HG03139 (cell line): ENCODE data around the gene KRT12.
"Not testable (repeated sequence)": the region's sequence is repeated elsewhere in the genome, so short reads cannot be mapped to it uniquely, and the experiment has no call there.

Source experiments
- ATAC-seq: cut with Tn5 transposase; IDR thresholded peaks from one replicate; pipeline ENCODE4 v1.9.1; 2021; ENCODE audit not compliant: unreplicated experiment

The KRT12 gene

DNA sequence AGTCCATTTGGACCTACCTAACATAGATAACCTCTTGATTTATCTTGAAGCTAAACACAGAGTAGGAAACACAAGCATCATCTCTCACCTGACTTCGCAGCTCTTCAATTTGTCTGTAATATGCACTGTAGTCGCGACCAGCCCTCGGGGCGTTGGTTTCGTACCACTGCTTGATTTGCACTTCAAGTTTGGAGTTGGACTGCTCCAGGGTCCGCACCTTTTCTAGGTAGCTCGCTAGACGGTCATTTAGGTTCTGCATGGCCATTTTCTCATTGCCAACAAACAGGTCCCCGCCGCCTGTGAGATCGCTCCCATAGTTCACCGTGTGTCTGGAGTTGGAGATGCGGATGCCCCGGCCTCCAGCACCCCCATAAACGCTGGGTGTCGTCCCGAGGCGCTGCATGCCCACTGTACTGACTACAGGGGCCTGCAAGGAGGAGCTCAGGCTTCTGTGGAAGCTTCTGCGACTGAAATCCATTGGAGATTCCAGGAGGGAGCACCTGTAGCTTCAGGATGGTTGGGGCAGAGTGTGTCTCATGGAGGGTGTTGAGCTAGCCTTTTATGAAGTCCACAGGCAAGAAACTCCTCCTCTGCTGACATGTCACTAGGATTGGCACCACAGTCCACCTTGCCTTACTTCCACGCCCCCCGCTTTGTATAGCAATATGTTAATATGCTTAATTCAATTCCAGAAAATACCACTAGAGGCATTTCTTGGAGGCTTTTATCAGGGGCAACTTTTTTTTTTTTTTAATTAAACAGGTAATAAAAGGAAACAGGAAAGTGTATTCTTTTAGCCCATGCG lies 17.9 kb upstream of the KRT12 start, which contains the start of gene KRT20:
Gene KRT20, minus strand, starts transcription at position 535 of the 805 bp plus-strand sequence. Its CDS starts 57 bp downstream, at position 478.
- ATAC-seq, result no peak

- ATAC-seq, result no peak
Observed at GRCh38 chr17:40883626-40884334, 16.8 kb upstream of the KRT12 start.

GRCh38 chr17:40883031-40883430 lies 16.0 kb upstream of the KRT12 start:
- no peak for ATAC-seq

GRCh38 chr17:40879026-40879425 lies 12.0 kb upstream of the KRT12 start:
- ATAC-seq, result no peak

DNA sequence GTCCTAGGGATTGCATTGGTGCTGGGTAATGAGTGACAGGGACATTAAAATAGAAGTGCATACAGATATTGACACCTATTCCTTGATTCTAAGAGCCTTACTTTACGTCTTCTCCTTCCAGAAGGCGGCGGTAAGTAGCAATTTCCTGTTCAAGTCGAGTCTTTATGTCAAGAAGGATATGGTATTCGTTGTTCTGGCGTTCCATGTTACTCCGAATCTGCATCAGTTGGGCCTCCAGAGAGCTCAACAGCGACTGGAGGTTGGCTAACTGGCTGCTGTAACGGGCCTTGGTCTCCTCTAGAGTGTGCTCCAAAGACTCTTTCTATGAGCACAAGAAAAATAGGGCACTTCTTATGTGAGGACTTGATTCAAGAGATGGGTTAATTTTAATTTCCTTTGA lies 11.0 kb upstream of the KRT12 start:
- no peak for ATAC-seq

- no peak for ATAC-seq
Observed at GRCh38 chr17:40873801-40874200, 6.8 kb upstream of the KRT12 start.

- no peak for ATAC-seq
Observed at GRCh38 chr17:40873255-40873654, 6.2 kb upstream of the KRT12 start.

DNA sequence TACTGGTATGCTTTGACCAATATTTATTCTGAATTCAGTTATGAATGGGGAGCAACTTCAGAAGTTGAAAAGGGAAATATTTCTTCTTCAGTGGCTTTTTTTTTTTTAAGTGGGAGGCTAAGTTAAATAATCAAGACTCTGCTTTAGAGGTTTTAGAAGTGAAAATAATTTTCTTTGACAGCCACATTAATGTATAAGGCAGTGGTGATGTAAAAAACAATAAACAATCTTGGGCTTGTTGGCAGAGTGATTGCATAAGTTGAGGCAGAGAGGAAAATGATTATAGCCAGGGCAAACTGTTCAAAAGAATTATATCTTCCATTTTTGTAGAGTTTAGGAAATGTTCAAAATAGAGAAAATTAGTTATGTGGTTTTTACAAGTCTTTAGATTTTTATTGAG lies 5.4 kb upstream of the KRT12 start:
- no peak for ATAC-seq

DNA sequence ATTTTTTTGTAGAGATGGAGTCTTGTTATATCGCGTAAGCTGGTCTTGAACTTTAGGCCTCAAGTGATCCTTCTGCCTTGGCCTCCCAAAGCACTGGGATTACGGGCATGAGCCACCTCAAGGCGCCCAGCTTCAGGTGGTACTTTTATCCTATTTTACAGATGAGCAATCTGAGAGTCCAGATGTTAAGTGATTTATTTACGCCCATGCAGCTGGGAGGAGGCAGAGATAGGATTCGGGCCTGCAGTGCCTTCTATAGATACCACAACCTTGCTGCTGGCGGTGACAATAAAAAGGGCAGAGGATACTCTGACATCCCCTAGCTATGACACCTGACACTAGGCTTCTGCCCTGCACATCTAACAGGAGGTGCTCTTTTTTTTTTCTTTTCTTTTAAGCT lies 4.3 kb upstream of the KRT12 start:
- ATAC-seq, result no peak

DNA sequence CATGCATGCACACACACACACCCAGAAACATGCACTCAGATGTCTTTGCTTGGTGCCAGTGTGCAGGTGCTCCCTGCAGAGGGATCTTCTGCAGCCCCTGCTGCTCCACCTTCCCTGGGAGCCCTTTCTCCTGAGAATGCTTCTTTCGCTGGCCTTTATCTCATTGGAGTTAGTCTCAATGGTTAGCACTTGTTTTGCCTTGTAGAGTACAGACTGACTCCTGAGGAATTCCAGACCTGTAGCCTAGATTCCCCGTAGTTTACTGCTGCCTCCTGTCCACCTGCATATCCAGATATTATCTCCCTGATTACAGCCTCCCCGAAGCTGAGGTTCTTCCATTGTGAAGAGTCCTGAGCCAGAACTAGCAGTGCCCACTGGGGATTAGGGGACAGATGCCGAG lies 3.1 kb upstream of the KRT12 start:
- ATAC-seq, result no peak

- no peak for ATAC-seq
Observed at GRCh38 chr17:40864661-40865390, 2.2 kb downstream of the KRT12 start.

- ATAC-seq, result no peak
Observed at GRCh38 chr17:40862985-40863733, 3.9 kb downstream of the KRT12 start.

- no peak for ATAC-seq
Observed at GRCh38 chr17:40859536-40859935, 7.5 kb downstream of the KRT12 start.

GRCh38 chr17:40858667-40859066 lies 8.4 kb downstream of the KRT12 start:
- not testable (repeated sequence) for ATAC-seq

DNA sequence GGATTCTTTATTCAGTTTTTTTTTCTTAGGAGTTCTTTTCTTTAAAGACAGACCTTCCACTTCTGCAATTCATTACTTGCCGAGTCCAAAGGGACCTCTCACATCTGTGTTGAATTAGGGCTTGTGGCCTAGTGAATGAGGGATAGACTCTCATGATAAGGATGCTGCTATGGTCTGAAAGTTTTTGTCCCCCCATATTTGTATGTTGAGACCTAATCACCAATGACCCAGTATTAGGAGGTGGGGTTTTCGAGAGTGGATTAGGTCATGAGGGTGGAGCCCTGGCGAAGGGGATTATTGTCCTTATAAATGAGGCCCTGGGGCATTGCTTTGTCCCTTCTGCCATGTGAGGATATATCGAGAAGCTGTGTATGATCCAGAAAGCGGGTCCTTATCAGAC lies 9.5 kb downstream of the KRT12 start:
- ATAC-seq, result no peak

- ATAC-seq, result no peak
Observed at GRCh38 chr17:40854175-40854814, 12.7 kb downstream of the KRT12 start.

- no peak for ATAC-seq
Observed at GRCh38 chr17:40852364-40852763, 14.7 kb downstream of the KRT12 start.

DNA sequence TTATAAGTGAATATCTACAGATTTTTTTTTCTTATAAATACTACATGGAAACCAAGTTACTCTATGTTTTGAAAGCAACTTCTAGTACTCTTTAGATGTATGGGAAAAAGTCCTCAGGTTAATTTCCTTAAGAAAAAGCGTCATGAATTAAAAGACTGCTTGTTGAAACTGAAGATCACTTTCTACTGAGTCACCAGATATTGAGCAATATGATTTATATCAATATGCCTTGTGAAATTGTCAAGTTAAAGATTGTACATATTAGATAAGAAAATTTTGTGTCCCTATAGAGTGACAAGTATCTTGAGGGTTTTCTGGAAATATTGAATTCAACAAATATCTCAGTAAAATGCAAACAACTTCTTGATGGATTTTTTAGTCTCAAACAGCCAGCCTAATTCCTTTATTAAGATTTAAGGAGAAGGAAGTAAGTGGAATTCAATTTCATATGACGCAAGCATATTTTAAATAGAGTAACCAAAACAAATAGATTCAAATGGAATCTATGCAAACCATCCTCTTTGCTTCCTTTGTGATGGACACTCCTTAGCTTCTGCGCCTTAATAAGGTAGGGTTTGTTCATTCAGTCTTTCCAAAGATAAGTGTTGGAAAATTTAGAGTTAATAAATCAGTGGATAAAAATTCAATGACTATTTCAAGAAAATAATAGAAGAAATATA lies 16.6 kb downstream of the KRT12 start:
- no peak for ATAC-seq

DNA sequence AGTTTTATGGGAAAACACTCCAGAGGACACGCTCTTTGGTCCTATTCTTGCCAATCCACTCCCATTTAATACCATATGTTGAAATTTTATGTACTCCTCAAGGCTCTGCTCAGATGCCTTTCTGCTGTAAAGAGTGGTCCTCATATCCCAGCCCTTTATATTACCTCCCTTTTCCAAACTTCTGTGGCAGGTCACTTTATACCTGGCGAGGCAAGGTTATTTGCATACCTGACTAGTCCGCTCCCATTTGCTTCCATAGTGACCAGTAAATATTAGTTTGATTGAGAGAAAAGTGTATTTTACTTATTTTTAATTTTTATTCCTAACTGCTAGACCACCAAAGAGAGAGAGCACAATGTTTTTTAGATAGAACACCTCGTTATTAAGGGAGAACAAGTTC lies 17.3 kb downstream of the KRT12 start:
- no peak for ATAC-seq
